ENCODE measurements around the gene STX4. TPM values are rescaled to one million over a fixed set of nuclear protein-coding genes. Genes with fewer than 3 reads are reported as not detected.

The STX4 gene
- total and polyA plus RNA-seq, 9 of the 15 experiments (the other 6 are each of a cell fraction or from before 2014, with no cell fraction given) = 3.2 to 48.0 (median 21.5) TPM

- TF ChIP-seq MXD1 (CRISPR knock-in tag; IDR thresholded peaks at IDR 0.05; ENCODE audit: borderline replicate concordance, poor library complexity, severe bottlenecking) = no peak
- TF ChIP-seq FOXJ2 (tag; IDR thresholded peaks at IDR 0.05) = no peak
- TF ChIP-seq ZFP91 (CRISPR knock-in tag; IDR thresholded peaks at IDR 0.05) = no peak
- no peak for TF ChIP-seq PHB (CRISPR knock-in tag; IDR thresholded peaks at IDR 0.05)
- TF ChIP-seq ZNF764 (CRISPR knock-in tag; IDR thresholded peaks at IDR 0.05; ENCODE audit: low read depth) = no peak
- TF ChIP-seq DMBX1 (CRISPR knock-in tag; IDR thresholded peaks at IDR 0.05; ENCODE audit: borderline replicate concordance) = no peak
- peak; percentile 86 for TF ChIP-seq ERF (CRISPR knock-in tag; IDR thresholded peaks at IDR 0.05)
- TF ChIP-seq ZKSCAN8 (CRISPR knock-in tag; IDR thresholded peaks at IDR 0.05) = no peak
- TF ChIP-seq KLF1 (tag; IDR thresholded peaks at IDR 0.05) = 0 out of 2 replicates have a peak, but pooled peaks have one; percentile 18
- no peak for TF ChIP-seq JUN (IDR thresholded peaks at IDR 0.05; ENCODE audit: borderline replicate concordance, low read depth, low read length)
- TF ChIP-seq JUN (CRISPR knock-in tag; IDR thresholded peaks at IDR 0.05; ENCODE audit: borderline replicate concordance) = no peak
- no peak for TF ChIP-seq ZNF655 (CRISPR knock-in tag; IDR thresholded peaks at IDR 0.05)
- TF ChIP-seq ZFP36 (IDR thresholded peaks at IDR 0.05; ENCODE audit: low read depth, low read length, partially characterized antibody) = no peak
- no peak for TF ChIP-seq NR3C1 (CRISPR knock-in tag; IDR thresholded peaks at IDR 0.05)
- no peak for TF ChIP-seq CBFA2T3 (IDR thresholded peaks at IDR 0.05)
- no peak for TF ChIP-seq CBX2 (IDR thresholded peaks at IDR 0.05; ENCODE audit: insufficient read depth, low read length, poor library complexity, severe bottlenecking)
- no peak for TF ChIP-seq MAFG (tag; conservative IDR thresholded peaks at IDR 0.05)
- TF ChIP-seq FOXJ3 (CRISPR knock-in tag; IDR thresholded peaks at IDR 0.05) = no peak
- TF ChIP-seq MLLT1 (IDR thresholded peaks at IDR 0.05) = no peak
- no peak for TF ChIP-seq FOXP1 (CRISPR knock-in tag; IDR thresholded peaks at IDR 0.05)
- peak; percentile 91 for TF ChIP-seq ZBTB33 (CRISPR knock-in tag; IDR thresholded peaks at IDR 0.05)
- TF ChIP-seq POLR2AphosphoS2 (IDR thresholded peaks at IDR 0.05; ENCODE audit: low read length) = no peak
Measured at GRCh38 chr16:30992931-30993816, 40.2 kb upstream of the STX4 start (continued).

Data from K562 (cell line).